Right atrium auricular region (tissue), 2 donors: Measurements from ENCODE around the gene GADD45B. TPM values are rescaled to one million over a fixed set of nuclear protein-coding genes. Genes with fewer than 3 reads are reported as not detected.

Experiments used
- DNase-seq: peaks from one replicate; pipeline ENCODE4 v3.0.0-alpha.2; 2019; ENCODE audit warnings: low spot score
- H3K27ac ChIP-seq, 2 donors: fragments of 200-600 bp; sonication (generic); 1 replicate in 1 of 2; 2 replicates in 1 of 2; pipeline ENCODE4 v1.5.1; 2016 to 2019
- H3K27me3 ChIP-seq, 2 donors: fragments of 200-600 bp; sonication (generic); one replicate each; pipeline versions ENCODE4 v1.5.1 to v1.6.0; 2017 to 2019
- H3K36me3 ChIP-seq: fragments of 200-600 bp; sonication (generic); one replicate; pipeline ENCODE4 v1.5.1; 2016
- H3K4me1 ChIP-seq, 2 donors: fragments of 200-600 bp; sonication (generic); one replicate each; pipeline versions ENCODE4 v1.5.1 to v1.6.0; 2017 to 2019
- H3K4me3 ChIP-seq, 2 donors: fragments of 200-600 bp; sonication (generic); 1 replicate in 1 of 2; 2 replicates in 1 of 2; pipeline ENCODE4 v1.5.1; 2017 to 2019; ENCODE audit warnings: mild to moderate bottlenecking in 1 of 2, moderate library complexity in 1 of 2
- H3K9me3 ChIP-seq, 2 donors: fragments of 200-600 bp; sonication (generic); one replicate each; pipeline ENCODE4 v1.5.1; 2019
- CTCF ChIP-seq, 2 donors: fragments of 200-600 bp; sonication (generic); IDR thresholded peaks; one replicate each; pipeline ENCODE4 v1.5.1; 2019; ENCODE audit warnings: antibody characterized with exemption in 2 of 2
- total RNA-seq, 2 donors: library from RNA; depleted of rRNA; stranded (reverse); fragments of >200 nt; gene quantifications; one replicate each; pipeline ENCODE4 v1.1.0, GENCODE V29; 2016

GADD45B gene
- total RNA-seq, 2 donors from 2014 or later, result 205 to 218 TPM

DNA sequence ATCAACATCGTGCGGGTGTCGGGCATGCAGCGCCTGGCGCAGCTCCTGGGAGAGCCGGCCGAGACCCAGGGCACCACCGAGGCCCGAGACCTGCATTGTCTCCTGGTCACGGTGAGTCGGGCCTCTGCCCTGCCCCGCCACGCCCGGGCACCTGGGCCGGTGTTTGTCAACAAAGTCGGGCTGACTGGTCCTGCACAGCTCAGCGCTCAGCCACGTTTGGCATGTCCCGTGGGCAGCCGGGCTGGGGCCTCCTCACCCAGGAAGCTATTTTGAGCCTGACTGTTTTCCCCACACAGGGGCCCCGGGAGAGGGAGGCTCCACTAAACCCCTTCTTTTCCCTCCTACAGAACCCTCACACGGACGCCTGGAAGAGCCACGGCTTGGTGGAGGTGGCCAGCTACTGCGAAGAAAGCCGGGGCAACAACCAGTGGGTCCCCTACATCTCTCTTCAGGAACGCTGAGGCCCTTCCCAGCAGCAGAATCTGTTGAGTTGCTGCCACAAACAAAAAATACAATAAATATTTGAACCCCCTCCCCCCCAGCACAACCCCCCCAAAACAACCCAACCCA is 1.3 kb downstream of the GADD45B start:
- Histone ChIP-seq H3K27me3 (no peaks in the 10 kb centered on the region), H3K4me1 (peaks cover 0 to 39% of the 10 kb centered on the region in 2 donors), H3K4me3 (peak overlapping the region; percentile 89 to 96), H3K36me3 (peaks cover 19% of the 10 kb centered on the region), H3K9me3 (no peaks in the 10 kb centered on the region), H3K27ac (peak overlapping the region; percentile 95 to 98)
- DNase-seq, result no peak
- TF ChIP-seq CTCF (IDR thresholded peaks at IDR 0.05), result no peak

DNA sequence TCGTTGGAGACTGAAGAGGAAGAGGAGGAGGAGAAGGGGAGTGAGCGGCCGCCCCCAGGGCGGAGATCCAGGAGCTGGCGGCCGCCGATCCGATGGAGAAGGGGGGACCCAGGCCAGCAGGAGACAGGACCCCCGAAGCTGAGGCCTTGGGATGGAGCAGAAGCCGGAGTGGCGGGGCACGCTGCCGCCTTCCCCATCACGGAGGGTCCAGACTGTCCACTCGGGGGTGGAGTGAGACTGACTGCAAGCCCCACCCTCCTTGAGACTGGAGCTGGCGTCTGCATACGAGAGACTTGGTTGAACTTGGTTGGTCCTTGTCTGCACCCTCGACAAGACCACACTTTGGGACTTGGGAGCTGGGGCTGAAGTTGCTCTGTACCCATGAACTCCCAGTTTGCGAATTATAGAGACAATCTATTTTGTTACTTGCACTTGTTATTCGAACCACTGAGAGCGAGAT is 1.8 kb downstream of the GADD45B start:
- Histone ChIP-seq H3K4me1 (peaks cover 0 to 39% of the 10 kb centered on the region in 2 donors), H3K27me3 (no peaks in the 10 kb centered on the region), H3K9me3 (peaks cover 0 to under 1% of the 10 kb centered on the region in 2 donors), H3K36me3 (peaks cover 19% of the 10 kb centered on the region), H3K4me3 (peak overlapping the region; percentile 89 to 96), H3K27ac (peak overlapping the region; percentile 95 to 98)
- DNase-seq, result no peak
- TF ChIP-seq CTCF (IDR thresholded peaks at IDR 0.05), result no peak

DNA sequence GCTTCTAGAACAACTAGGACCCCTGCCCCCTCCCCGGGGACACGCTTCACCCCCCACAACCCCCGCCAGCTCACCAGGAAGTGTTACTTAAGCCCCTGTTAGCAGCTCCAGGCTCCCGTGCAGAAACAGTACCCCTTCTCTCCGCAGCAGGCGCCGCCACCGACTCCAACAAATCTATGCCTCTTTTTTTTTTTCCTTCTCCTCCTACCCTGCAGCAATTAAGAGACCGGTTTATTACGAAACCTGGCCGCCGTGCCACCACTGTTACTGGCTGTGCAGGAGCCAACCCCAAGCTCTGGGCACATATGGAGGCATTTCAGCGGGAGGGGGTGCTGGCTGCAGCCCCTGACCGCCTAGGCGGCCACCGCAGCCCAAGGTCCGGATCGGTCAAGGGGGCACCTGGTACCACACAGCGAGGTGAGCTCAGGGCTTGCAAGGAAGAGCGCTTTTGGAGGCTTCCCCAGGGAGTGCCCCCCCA is 2.4 kb downstream of the GADD45B start:
- no peak for TF ChIP-seq CTCF (IDR thresholded peaks at IDR 0.05)
- Histone ChIP-seq H3K4me3 (peak overlapping the region; percentile 89 to 96), H3K27ac (peak overlapping the region; percentile 95 to 98), H3K36me3 (peaks cover 19% of the 10 kb centered on the region), H3K9me3 (peaks cover 0 to 6% of the 10 kb centered on the region in 2 donors), H3K4me1 (peaks cover 0 to 39% of the 10 kb centered on the region in 2 donors), H3K27me3 (no peaks in the 10 kb centered on the region)
- DNase-seq, result peak; percentile 73

DNA sequence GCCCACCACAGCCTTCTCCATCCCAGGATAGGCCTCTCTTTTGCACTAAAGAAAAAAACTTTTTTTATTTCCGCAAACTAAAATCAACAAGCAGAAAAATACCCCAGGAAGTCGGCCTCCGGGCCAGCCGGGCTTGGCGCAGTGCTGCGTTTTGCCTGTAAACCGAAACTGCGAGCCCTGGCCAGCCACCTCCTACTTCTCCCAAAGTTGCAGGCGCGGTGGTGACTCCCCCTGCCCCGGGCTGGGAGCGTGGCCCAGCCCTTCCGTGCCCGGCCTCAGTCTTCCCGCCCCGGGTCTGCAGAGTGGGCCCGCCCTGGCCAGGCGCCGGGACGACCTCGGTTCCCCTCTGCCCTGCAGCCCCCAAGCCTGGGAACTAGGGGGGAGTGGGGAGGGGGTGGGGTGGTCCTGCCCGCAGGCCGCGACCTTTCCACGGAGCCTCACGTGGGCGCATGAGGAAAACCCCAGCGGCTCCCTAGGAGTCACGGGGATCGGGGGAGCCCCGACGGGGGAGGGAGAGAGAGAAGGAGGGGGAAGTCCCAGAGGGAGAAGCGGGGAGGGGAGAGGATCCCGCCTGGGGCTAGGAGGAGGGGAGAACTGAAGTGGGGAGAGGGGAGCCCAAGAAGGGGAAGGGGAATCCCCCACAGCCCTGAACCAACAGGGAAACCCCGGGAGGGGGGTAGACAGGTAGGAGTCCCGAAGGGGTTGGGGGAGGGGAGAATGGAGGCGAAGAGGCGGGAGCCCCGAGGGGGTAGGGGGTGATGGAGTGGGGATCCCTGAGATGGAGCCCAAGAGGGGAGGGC is 3.0 kb downstream of the GADD45B start:
- TF ChIP-seq CTCF (IDR thresholded peaks at IDR 0.05), result no peak
- peaks cover 0 to 39% of the 10 kb centered on the region in 2 donors for H3K4me1 ChIP-seq
- peak overlapping the region; percentile 89 to 96 for H3K4me3 ChIP-seq

GRCh38 chr19:2479556-2480194 is 3.7 kb downstream of the GADD45B start:
- Histone ChIP-seq H3K9me3 (peaks cover 0 to 11% of the 10 kb centered on the region in 2 donors), H3K27me3 (no peaks in the 10 kb centered on the region), H3K4me1 (peaks cover 0 to 33% of the 10 kb centered on the region in 2 donors), H3K36me3 (peaks cover 19% of the 10 kb centered on the region), H3K4me3 (peak overlapping the region in 1 of 2 donors; percentile 96), H3K27ac (peak overlapping the region; percentile 95 to 98)
- DNase-seq, result peak; percentile 76
- TF ChIP-seq CTCF (IDR thresholded peaks at IDR 0.05), result no peak

More for the DNA sequence above, 3.0 kb downstream of the GADD45B start:
- peaks cover 0 to 11% of the 10 kb centered on the region in 2 donors for H3K9me3 ChIP-seq
- H3K27me3 ChIP-seq, result no peaks in the 10 kb centered on the region
- DNase-seq, result peak; percentile 92
- H3K36me3 ChIP-seq, result peaks cover 19% of the 10 kb centered on the region
- peak overlapping the region; percentile 95 to 98 for H3K27ac ChIP-seq
